K562 (cell line): ENCODE results near the gene SOX6. TPM values are rescaled to one million over a fixed set of nuclear protein-coding genes. Genes with fewer than 3 reads are reported as not detected.

Experiments
- ATAC-seq: fragments of 200-7000 bp; cut with Tn5 transposase; 3 replicates; pipeline ENCODE4 v1.9.1; 2020; ENCODE audit warnings: moderate library complexity
- BruUV-seq: library from RNA; stranded (reverse); fragments of 400-500 nt; replicated peaks from 2 replicates; lab custom pipeline; 2021; lab: Mats Ljungman, UMichigan
- CTCF ChIA-PET: fragments of 300-600 bp; formaldehyde crosslinking; extraction: SDS; loops from one replicate; lab custom pipeline; 2021; ENCODE audit warnings: low intra/inter-chr PET ratio; lab: Yijun Ruan, JAX
- POLR2A ChIA-PET: fragments of 300-600, 350-650 bp; sonication (Branson Sonifier 250); formaldehyde crosslinking; extraction: SDS; loops from one replicate; lab custom pipeline; 2021; ENCODE audit warnings: antibody characterized with exemption, inconsistent platforms; lab: Yijun Ruan, JAX
- DNase-seq, 4 experiments: peaks; one replicate each; pipeline versions ENCODE4 v3.0.0 to v3.0.0-alpha.2; 2011 to 2018; ENCODE audit warnings: low spot score in 3 of 4, mixed read lengths in 3 of 4; ENCODE audit errors: extremely low read depth in 1 of 4
- FAIRE-seq: peaks from 2 replicates; lab custom pipeline; 2011; peaks lifted over from hg19 to GRCh38; lab: Jason Lieb, UNC
- H2AFZ ChIP-seq: 2 replicates; pipeline ENCODE4 v1.6.0; 2011; ENCODE audit warnings: low read depth, low read length, control low read depth, inconsistent platforms
- H3K27ac ChIP-seq: fragments of 200-600 bp; 3 replicates; pipeline ENCODE4 v1.8.0; 2011; ENCODE audit warnings: low read depth, mild to moderate bottlenecking, control low read depth, inconsistent platforms, low read length, moderate library complexity, mixed read lengths; ENCODE audit errors: extremely low read depth
- H3K27me3 ChIP-seq, 2 experiments: fragments of 300-600 bp in 1 of 2; 2 replicates in 1 of 2; 3 replicates in 1 of 2; pipeline versions ENCODE4 v1.6.0 to v1.8.0; 2011; ENCODE audit warnings: inconsistent platforms in 2 of 2, low read length in 2 of 2, mild to moderate bottlenecking in 1 of 2, mixed read lengths in 1 of 2, moderate library complexity in 1 of 2; ENCODE audit not compliant: control insufficient read depth in 2 of 2, insufficient read depth in 2 of 2
- H3K36me3 ChIP-seq: fragments of 300-600 bp; 3 replicates; pipeline ENCODE4 v1.8.0; 2011; ENCODE audit warnings: mild to moderate bottlenecking, low read length, inconsistent platforms; ENCODE audit not compliant: control insufficient read depth, insufficient read depth
- H3K4me1 ChIP-seq, 2 experiments: fragments of 200-600 bp in 1 of 2; replicated peaks in 1 of 2; 2 replicates in 1 of 2; 3 replicates in 1 of 2; pipeline versions ENCODE4 v1.5.1 to v1.8.0; 2011; ENCODE audit warnings: inconsistent platforms in 2 of 2, low read length in 2 of 2, mild to moderate bottlenecking in 1 of 2, mixed read lengths in 1 of 2, moderate library complexity in 1 of 2; ENCODE audit not compliant: control insufficient read depth in 2 of 2, insufficient read depth in 2 of 2
- H3K4me2 ChIP-seq: 2 replicates; pipeline ENCODE4 v1.6.1; 2011; ENCODE audit warnings: low read length, control low read depth, inconsistent platforms, mixed read lengths; ENCODE audit not compliant: insufficient read depth
- H3K4me3 ChIP-seq: fragments of 200-600 bp; sonication (generic), shearing (Covaris generic); 2 replicates; pipeline ENCODE4 v1.5.1; 2016; ENCODE audit warnings: control low read depth, inconsistent platforms
- H3K79me2 ChIP-seq: fragments of 200-600 bp; 3 replicates; pipeline ENCODE4 v1.8.0; 2011; ENCODE audit warnings: low read length, inconsistent platforms; ENCODE audit not compliant: control insufficient read depth, insufficient read depth
- H3K9ac ChIP-seq, 2 experiments: 2 replicates each; pipeline versions ENCODE4 v1.6.0 to v1.6.1; 2011; ENCODE audit warnings: low read depth in 2 of 2, low read length in 2 of 2, control low read depth in 1 of 2, inconsistent platforms in 1 of 2, mild to moderate bottlenecking in 1 of 2, mixed read lengths in 1 of 2; ENCODE audit not compliant: insufficient read depth in 1 of 2
- H3K9me1 ChIP-seq: one replicate; pipeline ENCODE4 v1.6.0; 2011; ENCODE audit warnings: inconsistent platforms, mild to moderate bottlenecking, low read length, moderate library complexity; ENCODE audit not compliant: control insufficient read depth, insufficient read depth
- H3K9me3 ChIP-seq: replicated peaks from 2 replicates; pipeline ENCODE4 v1.5.1; 2011; ENCODE audit warnings: low read depth, low read length, inconsistent platforms; ENCODE audit not compliant: control insufficient read depth, insufficient read depth
- H4K20me1 ChIP-seq: replicated peaks from 2 replicates; pipeline ENCODE4 v1.6.1; 2011; ENCODE audit warnings: low read length, inconsistent platforms, mixed read lengths; ENCODE audit not compliant: control insufficient read depth, insufficient read depth
- CEBPB ChIP-seq: fragments of 450-650 bp; IDR thresholded peaks from 2 replicates; pipeline ENCODE4 v1.6.1; 2016; ENCODE audit warnings: missing genetic modification characterization, missing compliant biosample characterization
- CEBPG ChIP-seq, 3 experiments: fragments of 200-800 bp in 1 of 3; sonication (Bioruptor generic) in 1 of 3; sonication (generic) in 1 of 3; formaldehyde crosslinking in 1 of 3; IDR thresholded peaks in 2 of 3; conservative IDR thresholded peaks in 1 of 3; 2 replicates each; pipeline versions ENCODE4 v1.6.1 to v1.8.0; 2016 to 2022; ENCODE audit warnings: missing compliant biosample characterization in 2 of 3, missing genetic modification characterization in 2 of 3, mild to moderate bottlenecking in 1 of 3, missing genetic modification reagents in 1 of 3
- EP400 ChIP-seq: fragments of 450-650 bp; IDR thresholded peaks from 2 replicates; pipeline ENCODE4 v1.6.1; 2017; ENCODE audit warnings: antibody characterized with exemption, mild to moderate bottlenecking, moderate library complexity
- FOXK1 ChIP-seq: sonication (generic); formaldehyde crosslinking; IDR thresholded peaks from 2 replicates; pipeline ENCODE4 v1.8.0; 2022; ENCODE audit warnings: missing genetic modification reagents, mild to moderate bottlenecking, borderline replicate concordance
- HDAC3 ChIP-seq: fragments of 450-650 bp; IDR thresholded peaks from 2 replicates; pipeline ENCODE4 v1.6.1; 2018; ENCODE audit warnings: borderline replicate concordance, mild to moderate bottlenecking, moderate library complexity; ENCODE audit not compliant: partially characterized antibody
- MAFK ChIP-seq: IDR thresholded peaks from 2 replicates; pipeline ENCODE4 v1.6.1; 2011; ENCODE audit warnings: low read length, improper control_type of control experiment
- MIER1 ChIP-seq: fragments of 450-650 bp; IDR thresholded peaks from 2 replicates; pipeline ENCODE4 v1.6.1; 2016; ENCODE audit warnings: antibody characterized with exemption, mild to moderate bottlenecking, low read depth
- PHB ChIP-seq: fragments of 250-450 bp; sonication (Bioruptor Pico); IDR thresholded peaks from 2 replicates; pipeline ENCODE4 v1.5.0; 2021
- WHSC1 ChIP-seq: IDR thresholded peaks from one replicate; pipeline ENCODE4 v1.6.1; 2012; ENCODE audit warnings: low read length, control low read depth, inconsistent platforms
- in situ Hi-C: fragments of 300-500 bp; cut with MboI; formaldehyde crosslinking; loops from 4 replicates; pipeline ENCODE4 v1.15.0; 2018; ENCODE audit warnings: inconsistent platforms, mixed read lengths
- intact Hi-C: fragments of 100-400 bp; cut with micrococcal nuclease; formaldehyde crosslinking; loops from 2 replicates; pipeline ENCODE4 v1.14.2; 2022
- polyA plus RNA-seq, 8 experiments: library from polyadenylated mRNA; depleted of rRNA in 4 of 8; stranded (reverse) in 5 of 8; unstranded in 3 of 8; fragments of >200 nt; fragmentation: Nextera tagmentation in 2 of 8; fragmentation: Illumina TruSeq in 1 of 8; extraction: Ambion mirVana in 2 of 8; extraction: Trizol in 1 of 8; gene quantifications; 2 replicates each; pipeline versions ENCODE4 v1.2.1 to v1.2.3, GENCODE V29; 2011 to 2014; ENCODE audit warnings: inconsistent platforms in 1 of 8, missing spikeins in 1 of 8
- total RNA-seq, 7 experiments: library from RNA; depleted of rRNA in 6 of 7; stranded (reverse); fragments of >200 nt in 6 of 7; fragmentation: Illumina TruSeq in 2 of 7; extraction: Trizol in 2 of 7; gene quantifications; 2 replicates each; pipeline versions ENCODE4 v1.2.1 to v1.2.3, GENCODE V29; 2011 to 2021; ENCODE audit warnings: low replicate concordance in 1 of 7
- TF ChIP-seq, protein P1 (sequence below): fragments of 450-650 bp; IDR thresholded peaks from 2 replicates; pipeline ENCODE4 v1.6.1; 2016; ENCODE audit warnings: missing biosample characterization, missing genetic modification characterization

Gene SOX6
- total and polyA plus RNA-seq, 9 of the 15 experiments (the other 6 are each of a cell fraction or from before 2014, with no cell fraction given) = 0.89 to 8.7 (median 5.7) TPM

DNA sequence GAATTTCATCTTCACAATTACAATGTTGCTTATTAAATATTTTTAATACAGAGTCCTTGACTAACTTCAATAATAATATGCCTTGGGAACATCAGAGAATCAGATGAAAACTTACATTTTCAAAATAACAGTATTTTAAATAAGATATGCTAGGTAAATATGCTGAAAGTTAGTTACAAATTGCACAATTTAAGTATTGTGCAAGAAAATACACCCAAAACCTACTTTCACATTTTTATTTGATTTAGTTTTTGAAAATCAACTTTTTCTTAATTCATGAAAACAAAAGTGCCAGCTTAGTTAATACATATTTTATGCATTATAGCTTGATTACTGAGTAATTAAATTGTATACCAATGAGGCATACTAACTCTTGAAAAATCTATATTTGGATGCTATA is 76.8 kb downstream of the SOX6 start:
- FAIRE-seq (no peak), ATAC-seq (no peak), DNase-seq (no peak)
- Histone ChIP-seq H3K27me3 (no peaks in the 10 kb centered on the region), H3K4me1 (peaks cover 0 to 19% of the 10 kb centered on the region in 2 experiments; a peak in 2 of 5 replicates), H3K79me2 (no peaks in the 10 kb centered on the region), H2AFZ (peak overlapping the region; percentile 75), H3K9me3 (no peaks in the 10 kb centered on the region), H3K4me2 (no peak overlapping the region), H3K36me3 (no peaks in the 10 kb centered on the region), H3K27ac (peak overlapping the region; percentile 84; the same call in 2 of the 3 replicates), H4K20me1 (no peaks in the 10 kb centered on the region), H3K9me1 (no peaks in the 10 kb centered on the region), H3K9ac (peak overlapping the region in 1 of 2 experiments; percentile 68; a peak in 2 of 4 replicates), H3K4me3 (no peak overlapping the region)
- intact Hi-C loops = loop anchor here (5.0 kb wide), 1 partner anchor 87 kb away; no protein-coding TSS in a partner anchor
- no peak for TF ChIP-seq MIER1
- no peak for TF ChIP-seq WHSC1
- no peak for TF ChIP-seq CEBPG (CRISPR knock-in tag; IDR thresholded peaks at IDR 0.05)
- peak; percentile 47 to 74; a peak in 3 of 4 replicates for TF ChIP-seq CEBPG (tag; conservative IDR thresholded peaks at IDR 0.05 in 1 of 2, IDR thresholded peaks at IDR 0.05 in 1 of 2)
- 0 out of 2 replicates have a peak, but pooled peaks have one; percentile 5 for TF ChIP-seq EP400
- TF ChIP-seq HDAC3 = no peak
- TF ChIP-seq, protein P1, sequence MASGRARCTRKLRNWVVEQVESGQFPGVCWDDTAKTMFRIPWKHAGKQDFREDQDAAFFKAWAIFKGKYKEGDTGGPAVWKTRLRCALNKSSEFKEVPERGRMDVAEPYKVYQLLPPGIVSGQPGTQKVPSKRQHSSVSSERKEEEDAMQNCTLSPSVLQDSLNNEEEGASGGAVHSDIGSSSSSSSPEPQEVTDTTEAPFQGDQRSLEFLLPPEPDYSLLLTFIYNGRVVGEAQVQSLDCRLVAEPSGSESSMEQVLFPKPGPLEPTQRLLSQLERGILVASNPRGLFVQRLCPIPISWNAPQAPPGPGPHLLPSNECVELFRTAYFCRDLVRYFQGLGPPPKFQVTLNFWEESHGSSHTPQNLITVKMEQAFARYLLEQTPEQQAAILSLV (tag) = no peak
- TF ChIP-seq PHB = no peak
- TF ChIP-seq MAFK = no peak
- no peak for TF ChIP-seq FOXK1
- peak; percentile 92 for TF ChIP-seq CEBPB (tag)
- CTCF ChIA-PET = no interaction called here
- in situ Hi-C loops = no loop called here
- BruUV-seq = no TSS peak
- POLR2A ChIA-PET = interaction anchor here (1.4 kb wide), 1 partner anchor 69 kb away, joined by 4 read pairs; no protein-coding TSS in a partner anchor
